CD14-positive monocyte (primary cell): ENCODE results near the gene TTC19. TPM values are rescaled to one million over a fixed set of nuclear protein-coding genes. Genes with fewer than 3 reads are reported as not detected.

Source experiments
- DNase-seq, 3 donors: peaks; one replicate each; pipeline ENCODE4 v3.0.0-alpha.2; 2011 to 2022
- H2AFZ ChIP-seq: 2 replicates; pipeline ENCODE4 v1.6.0; 2012; ENCODE audit warnings: mild to moderate bottlenecking, low read depth, low read length, inconsistent platforms; ENCODE audit not compliant: insufficient read depth, poor library complexity, severe bottlenecking
- H3K27ac ChIP-seq, 2 donors: 1 replicate in 1 of 2; 2 replicates in 1 of 2; pipeline ENCODE4 v1.5.1; 2012 to 2013; ENCODE audit warnings: low read length in 2 of 2, control low read depth in 1 of 2, inconsistent platforms in 1 of 2, low read depth in 1 of 2, mild to moderate bottlenecking in 1 of 2
- H3K27me3 ChIP-seq, 2 donors: one replicate each; pipeline versions ENCODE4 v1.6.0 to v1.6.1; 2011 to 2013; ENCODE audit warnings: low read length in 2 of 2; ENCODE audit not compliant: control insufficient read depth in 2 of 2, insufficient read depth in 2 of 2
- H3K36me3 ChIP-seq, 2 donors: replicated peaks in 1 of 2; 1 replicate in 1 of 2; 2 replicates in 1 of 2; pipeline versions ENCODE4 v1.5.1 to v1.6.1; 2012 to 2013; ENCODE audit warnings: low read length in 2 of 2, control low read depth in 1 of 2, inconsistent platforms in 1 of 2, mild to moderate bottlenecking in 1 of 2; ENCODE audit not compliant: insufficient read depth in 2 of 2, control insufficient read depth in 1 of 2
- H3K4me1 ChIP-seq, 2 donors: 1 replicate in 1 of 2; 2 replicates in 1 of 2; pipeline versions ENCODE4 v1.5.1 to v1.6.1; 2012 to 2013; ENCODE audit warnings: low read length in 2 of 2, control low read depth in 1 of 2, inconsistent platforms in 1 of 2, mild to moderate bottlenecking in 1 of 2, moderate library complexity in 1 of 2; ENCODE audit not compliant: insufficient read depth in 2 of 2, control insufficient read depth in 1 of 2
- H3K4me2 ChIP-seq: replicated peaks from 2 replicates; pipeline ENCODE3; 2012; ENCODE audit warnings: low read length, moderate library complexity, mild to moderate bottlenecking; ENCODE audit not compliant: poor library complexity, severe bottlenecking; ENCODE audit errors: extremely low read depth
- H3K4me3 ChIP-seq, 3 experiments: fragments of 200-600 bp in 1 of 3; sonication (generic) in 1 of 3; replicated peaks in 1 of 3; 1 replicate in 2 of 3; 2 replicates in 1 of 3; pipeline ENCODE4 v1.5.1; 2011 to 2013; ENCODE audit warnings: low read length in 3 of 3, mild to moderate bottlenecking in 3 of 3, control low read depth in 2 of 3, low read depth in 2 of 3, inconsistent platforms in 1 of 3, moderate library complexity in 1 of 3
- H3K79me2 ChIP-seq: 2 replicates; pipeline ENCODE4 v1.6.0; 2012; ENCODE audit warnings: mild to moderate bottlenecking, control low read depth, inconsistent platforms, low read length, moderate library complexity; ENCODE audit not compliant: insufficient read depth
- H3K9ac ChIP-seq: 2 replicates; pipeline ENCODE4 v1.6.0; 2017; ENCODE audit warnings: low read length, mild to moderate bottlenecking; ENCODE audit not compliant: insufficient read depth, poor library complexity, severe bottlenecking
- H3K9me3 ChIP-seq, 2 donors: replicated peaks in 1 of 2; 1 replicate in 1 of 2; 2 replicates in 1 of 2; pipeline versions ENCODE4 v1.5.1 to v1.6.1; 2012 to 2013; ENCODE audit warnings: low read length in 2 of 2, control low read depth in 1 of 2; ENCODE audit not compliant: control insufficient read depth in 1 of 2, insufficient read depth in 1 of 2
- H4K20me1 ChIP-seq: 2 replicates; pipeline ENCODE4 v1.6.0; 2012; ENCODE audit warnings: mild to moderate bottlenecking, low read length, control low read depth, moderate library complexity; ENCODE audit not compliant: insufficient read depth
- H3K27ac Mint-ChIP-seq, 7 donors: one replicate each; pipeline ENCODE4 v1.8.0; 2020; ENCODE audit warnings: mild to moderate bottlenecking in 7 of 7, mixed read lengths in 7 of 7, moderate library complexity in 6 of 7, inconsistent platforms in 2 of 7
- H3K27me3 Mint-ChIP-seq, 3 donors: one replicate each; pipeline ENCODE4 v1.8.0; 2021 to 2022; ENCODE audit warnings: low read depth in 3 of 3, mild to moderate bottlenecking in 3 of 3, mixed read lengths in 3 of 3, moderate library complexity in 3 of 3, inconsistent platforms in 1 of 3
- H3K36me3 Mint-ChIP-seq, 2 donors: one replicate each; pipeline ENCODE4 v1.8.0; 2020; ENCODE audit warnings: mixed read lengths in 2 of 2, inconsistent platforms in 1 of 2, mild to moderate bottlenecking in 1 of 2
- H3K4me1 Mint-ChIP-seq: one replicate; pipeline ENCODE4 v1.8.0; 2020; ENCODE audit warnings: mild to moderate bottlenecking, mixed read lengths
- H3K4me3 Mint-ChIP-seq, 2 donors: one replicate each; pipeline ENCODE4 v1.8.0; 2020; ENCODE audit warnings: mild to moderate bottlenecking in 2 of 2, mixed read lengths in 2 of 2, moderate library complexity in 1 of 2
- H3K9me3 Mint-ChIP-seq, 7 donors: one replicate each; pipeline ENCODE4 v1.8.0; 2020 to 2022; ENCODE audit warnings: mixed read lengths in 7 of 7, mild to moderate bottlenecking in 6 of 7, moderate library complexity in 6 of 7, inconsistent platforms in 2 of 7
- WGBS: methylation state at CpG from one replicate; pipeline ENCODE4 v1.1.5; 2013; ENCODE audit warnings: missing lambda C conversion rate; ENCODE audit not compliant: insufficient coverage; 5-methylcytosine and 5-hydroxymethylcytosine counted together
- intact Hi-C, 2 donors: fragments of 100-400 bp; cut with micrococcal nuclease; formaldehyde crosslinking; loops; one replicate each; pipeline versions ENCODE4 v1.15.0 to v1.15.1; 2023
- polyA plus RNA-seq, 3 donors: library from polyadenylated mRNA; depleted of rRNA in 1 of 3; unstranded in 2 of 3; stranded (reverse) in 1 of 3; fragments of 300-500 nt in 2 of 3; fragments of >200 nt in 1 of 3; fragmentation: Illumina TruSeq in 2 of 3; gene quantifications; 1 replicate in 2 of 3; 2 replicates in 1 of 3; pipeline ENCODE4 v1.2.3, GENCODE V29; 2012 to 2021
- TF ChIP-seq, protein P1 (sequence below): fragments of 200-600 bp; IDR thresholded peaks from one replicate; pipeline ENCODE4 v1.8.0; 2022; ENCODE audit warnings: antibody characterized with exemption, mild to moderate bottlenecking

Gene TTC19
- polyA plus RNA-seq, 3 donors: 7.6 to 22.2 (median 20.6) TPM

DNA sequence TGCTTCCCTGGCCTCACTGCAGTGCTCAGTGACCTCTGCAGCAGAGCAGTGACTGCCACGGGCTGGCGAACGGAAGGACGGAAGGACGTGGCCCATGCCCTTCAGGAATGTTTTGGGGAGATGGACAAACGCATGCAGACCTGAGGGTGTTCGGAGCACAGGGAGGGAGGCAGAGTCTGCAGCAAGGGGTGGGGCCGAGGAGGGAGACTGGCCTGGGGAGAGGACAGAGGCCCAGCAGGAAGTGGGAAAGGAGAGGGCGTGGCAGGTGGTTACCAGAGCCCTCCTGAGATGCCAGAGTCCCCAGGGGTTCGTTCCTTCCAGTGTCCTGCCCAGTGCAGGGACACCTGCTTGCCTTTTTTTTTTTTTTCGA lies 32.8 kb upstream of the TTC19 start:
- peak overlapping the region; percentile 86 to 88 for H3K27ac ChIP-seq
- Mint-ChIP-seq H3K4me1 (peaks cover 48% of the 10 kb centered on the region), H3K27ac (peak overlapping the region; percentile 87 to 97 (median 93)), H3K27me3 (peaks cover 0 to 5% (median 0%) of the 10 kb centered on the region in 3 donors), H3K36me3 (peaks cover 8 to 13% of the 10 kb centered on the region in 2 donors), H3K4me3 (peak overlapping the region; percentile 64 to 91), H3K9me3 (no peaks in the 10 kb centered on the region)
- H3K4me1 ChIP-seq: peaks cover 37 to 50% of the 10 kb centered on the region in 2 donors
- H4K20me1 ChIP-seq: no peaks in the 10 kb centered on the region
- H2AFZ ChIP-seq: peak overlapping the region; percentile 78
- peaks cover 0 to 7% of the 10 kb centered on the region in 2 donors for H3K36me3 ChIP-seq
- H3K9ac ChIP-seq: peak overlapping the region; percentile 59
- peaks cover 12% of the 10 kb centered on the region for H3K79me2 ChIP-seq
- DNase-seq: peak in 1 of 3 donors; percentile 19
- peak overlapping the region in 2 of 3 experiments; percentile 8 to 64 for H3K4me3 ChIP-seq
- H3K27me3 ChIP-seq: no peaks in the 10 kb centered on the region
- H3K4me2 ChIP-seq: peak overlapping the region; percentile 73
- no peaks in the 10 kb centered on the region for H3K9me3 ChIP-seq
- TF ChIP-seq, protein P1, sequence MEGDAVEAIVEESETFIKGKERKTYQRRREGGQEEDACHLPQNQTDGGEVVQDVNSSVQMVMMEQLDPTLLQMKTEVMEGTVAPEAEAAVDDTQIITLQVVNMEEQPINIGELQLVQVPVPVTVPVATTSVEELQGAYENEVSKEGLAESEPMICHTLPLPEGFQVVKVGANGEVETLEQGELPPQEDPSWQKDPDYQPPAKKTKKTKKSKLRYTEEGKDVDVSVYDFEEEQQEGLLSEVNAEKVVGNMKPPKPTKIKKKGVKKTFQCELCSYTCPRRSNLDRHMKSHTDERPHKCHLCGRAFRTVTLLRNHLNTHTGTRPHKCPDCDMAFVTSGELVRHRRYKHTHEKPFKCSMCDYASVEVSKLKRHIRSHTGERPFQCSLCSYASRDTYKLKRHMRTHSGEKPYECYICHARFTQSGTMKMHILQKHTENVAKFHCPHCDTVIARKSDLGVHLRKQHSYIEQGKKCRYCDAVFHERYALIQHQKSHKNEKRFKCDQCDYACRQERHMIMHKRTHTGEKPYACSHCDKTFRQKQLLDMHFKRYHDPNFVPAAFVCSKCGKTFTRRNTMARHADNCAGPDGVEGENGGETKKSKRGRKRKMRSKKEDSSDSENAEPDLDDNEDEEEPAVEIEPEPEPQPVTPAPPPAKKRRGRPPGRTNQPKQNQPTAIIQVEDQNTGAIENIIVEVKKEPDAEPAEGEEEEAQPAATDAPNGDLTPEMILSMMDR: no peak
- WGBS: 30% methylated on average over 11 of the region's 11 CpGs
- intact Hi-C loops: no loop called here

- peaks cover 0 to 5% (median 0%) of the 10 kb centered on the region in 3 donors for H3K27me3 Mint-ChIP-seq
These were observed 31.8 kb upstream of the TTC19 start for GRCh38 chr17:15967706-15968399.

More at GRCh38 chr17:15967706-15968399, 31.8 kb upstream of the TTC19 start:
- 94% methylated on average over 7 of the region's 11 CpGs for WGBS
- peaks cover 53% of the 10 kb centered on the region for H3K4me1 Mint-ChIP-seq
- Histone ChIP-seq H2AFZ (no peak overlapping the region), H3K4me1 (peaks cover 38 to 50% of the 10 kb centered on the region in 2 donors), H3K79me2 (peaks cover 12% of the 10 kb centered on the region), H3K4me2 (no peak overlapping the region), H3K27me3 (no peaks in the 10 kb centered on the region), H3K27ac (peak overlapping the region in 1 of 2 donors; percentile 88), H3K9ac (no peak overlapping the region), H3K4me3 (no peak overlapping the region), H3K36me3 (peaks cover 0 to 7% of the 10 kb centered on the region in 2 donors), H4K20me1 (no peaks in the 10 kb centered on the region), H3K9me3 (no peaks in the 10 kb centered on the region)
- no peak overlapping the region for H3K4me3 Mint-ChIP-seq
- intact Hi-C loops: no loop called here
- H3K36me3 Mint-ChIP-seq: peaks cover 8 to 17% of the 10 kb centered on the region in 2 donors
- no peaks in the 10 kb centered on the region for H3K9me3 Mint-ChIP-seq
- TF ChIP-seq, protein P1: no peak
- peak overlapping the region in 4 of 7 donors; percentile 61 to 97 (median 90) for H3K27ac Mint-ChIP-seq
- peak in 1 of 3 donors; percentile 26 for DNase-seq
